UCSD-AML1 (cell line): ENCODE results near the gene GNAT2.

Experiments
- DNase-seq: peaks from one replicate; lab custom pipeline; 2025; ENCODE audit not compliant: unreplicated experiment; lab: John Stamatoyannopoulos, UW

GNAT2 gene

DNA sequence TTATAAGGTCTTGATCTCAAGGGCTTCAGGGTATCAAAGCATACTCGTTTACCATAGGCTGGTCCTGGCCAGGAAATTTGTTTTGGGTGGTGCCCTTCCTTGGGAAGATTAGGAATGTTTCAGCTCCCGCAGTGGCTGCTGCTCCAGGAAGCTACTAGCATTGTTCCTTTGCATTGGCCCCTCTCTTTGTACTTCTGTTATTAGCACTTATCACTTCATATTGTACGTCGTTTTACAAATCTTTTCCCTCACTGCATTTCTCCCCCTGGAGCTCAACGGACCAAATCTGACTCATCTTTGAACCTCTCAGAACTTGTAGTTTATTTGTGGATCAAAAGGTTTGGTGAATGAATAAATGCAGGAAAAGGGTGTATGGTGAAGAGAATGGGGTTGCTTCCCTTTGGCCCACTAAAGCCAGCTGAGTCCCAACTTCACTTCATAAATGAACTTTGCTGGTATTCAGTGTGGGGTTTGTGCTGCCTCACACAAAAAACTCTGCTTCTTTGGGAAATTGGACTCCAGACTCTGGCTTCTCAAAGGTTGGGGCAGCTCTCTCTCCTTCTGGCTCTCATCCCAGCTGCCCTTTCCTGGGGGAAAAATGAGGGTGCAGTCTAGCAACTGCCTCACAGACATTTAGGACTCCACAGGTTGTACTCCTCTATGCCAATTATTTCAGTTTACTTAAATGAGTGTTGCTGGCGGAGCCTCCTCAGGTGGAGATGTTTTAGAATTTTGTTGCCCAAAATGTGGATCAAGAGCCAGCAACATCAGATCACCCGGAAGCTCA is 5.9 kb downstream of the GNAT2 start:
- DNase-seq = no peak

DNA sequence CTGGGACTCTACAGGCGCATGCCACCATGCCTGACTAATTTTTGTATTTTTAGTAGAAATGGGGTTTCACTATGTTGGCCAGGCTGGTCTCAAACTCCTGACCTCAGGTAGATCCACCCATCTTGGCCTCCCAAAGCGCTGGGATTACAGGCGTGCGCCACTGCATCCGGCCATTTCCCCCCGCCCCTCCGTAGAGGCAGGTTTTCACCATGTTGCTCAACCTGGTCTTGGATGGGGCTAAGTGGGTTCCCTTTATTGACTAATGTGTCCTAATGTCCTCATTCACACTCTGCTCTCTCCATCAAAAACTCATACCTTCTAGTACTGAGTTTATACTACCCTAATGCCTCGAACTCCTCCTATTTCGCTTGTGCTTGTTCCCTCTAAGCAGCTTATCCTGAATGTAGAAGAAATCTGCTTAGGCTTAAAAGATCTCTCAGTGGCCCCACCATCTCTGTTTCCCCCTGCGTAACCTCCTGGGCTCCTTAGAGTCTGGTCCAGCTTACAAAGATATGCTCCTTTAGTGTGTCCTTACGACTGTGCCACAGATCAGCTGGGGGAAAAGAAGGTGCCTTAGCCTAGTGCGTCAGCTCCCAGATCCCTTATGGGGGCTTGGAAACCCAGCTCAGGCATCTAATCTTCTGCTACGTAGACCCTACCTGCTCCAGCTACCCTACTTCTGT is 8.0 kb downstream of the GNAT2 start:
- DNase-seq = no peak

DNA sequence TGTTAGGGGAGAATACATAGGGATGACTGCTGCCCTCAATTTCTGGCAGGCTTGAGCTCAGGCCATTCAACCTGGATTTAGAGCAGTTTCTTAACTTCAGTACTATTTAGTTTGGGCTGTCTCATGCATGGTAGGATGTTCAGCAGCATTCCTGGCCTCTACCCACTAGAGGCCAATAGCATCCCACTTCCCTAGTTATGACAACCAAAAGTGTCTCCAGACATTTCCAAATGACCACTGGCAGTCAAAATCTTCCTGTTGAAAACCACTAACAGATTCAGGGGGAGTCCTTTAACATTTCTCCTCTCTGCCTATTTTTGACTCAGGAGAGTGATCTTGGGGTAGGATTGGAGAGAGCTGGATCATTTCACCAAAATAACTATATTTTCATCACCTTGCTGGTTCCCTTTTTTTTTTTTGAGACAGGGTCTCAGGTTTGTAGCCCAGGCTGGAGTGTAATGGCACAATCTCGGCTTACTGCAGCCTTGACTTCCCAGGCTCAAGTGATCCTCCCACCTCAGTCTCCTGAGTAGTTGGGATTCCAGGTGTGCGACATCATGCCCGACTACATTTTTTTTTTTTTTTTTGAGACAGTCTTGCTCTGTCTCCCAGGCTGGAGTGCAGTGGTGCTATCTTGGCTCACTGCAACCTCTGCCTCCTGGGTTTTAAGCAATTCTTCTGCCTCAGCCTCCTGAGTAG is 8.7 kb downstream of the GNAT2 start:
- DNase-seq = no peak

DNA sequence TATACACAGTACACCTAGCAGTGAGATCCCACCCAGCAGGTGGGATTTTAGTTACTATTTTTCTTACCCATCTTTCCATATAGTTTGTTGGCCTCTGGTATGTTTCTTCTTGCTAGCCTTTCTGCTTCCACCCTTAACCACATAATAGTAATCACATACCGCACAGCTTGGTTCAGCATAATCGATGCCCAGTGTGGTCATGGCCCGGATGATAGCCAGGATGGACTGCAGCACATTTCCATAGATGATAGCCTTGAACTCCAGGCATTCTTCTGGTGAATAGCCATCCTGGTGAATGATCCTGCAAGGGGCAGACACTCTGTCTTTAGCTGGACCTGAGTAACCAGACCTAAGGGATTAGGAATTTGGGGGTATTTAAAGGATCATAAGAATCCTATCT is 9.5 kb downstream of the GNAT2 start:
- no peak for DNase-seq

DNA sequence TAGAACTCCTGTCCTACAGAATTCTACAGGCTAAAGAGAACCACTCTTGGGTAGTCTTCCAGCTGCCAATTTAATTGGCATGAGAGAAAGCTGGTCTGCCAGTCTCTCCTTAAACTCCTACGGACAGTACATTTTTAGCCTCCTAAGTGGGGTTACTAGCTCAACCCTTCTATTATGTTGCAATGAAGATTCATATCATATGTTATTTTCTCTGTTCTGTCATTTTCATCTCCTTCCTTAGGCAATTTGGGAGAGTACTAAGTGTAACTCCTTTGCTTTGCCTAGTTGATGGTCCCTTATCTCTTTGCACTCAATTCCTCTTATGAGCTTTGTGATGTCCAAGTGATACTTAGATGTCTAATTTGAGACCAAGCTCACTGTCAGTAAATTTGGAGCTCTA is 14.0 kb downstream of the GNAT2 start:
- no peak for DNase-seq

DNA sequence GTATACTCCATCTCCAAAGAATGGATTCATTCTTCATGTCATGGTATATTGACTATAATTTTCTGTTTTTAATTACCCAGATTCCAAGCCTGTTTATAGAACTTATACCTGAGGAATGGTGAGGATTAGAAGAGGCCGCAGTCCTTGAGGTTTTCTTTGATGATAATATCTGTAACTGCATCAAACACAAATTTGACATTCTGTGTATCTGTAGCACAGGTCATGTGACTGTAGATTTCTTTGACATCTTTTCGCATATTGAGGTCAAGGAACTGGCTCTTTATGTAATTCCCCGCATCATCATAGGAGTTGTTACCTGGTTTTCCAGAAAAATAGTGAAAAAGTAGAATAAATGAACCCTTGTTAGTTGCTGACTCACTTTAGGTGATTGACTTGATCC is 16.2 kb downstream of the GNAT2 start:
- DNase-seq = no peak

DNA sequence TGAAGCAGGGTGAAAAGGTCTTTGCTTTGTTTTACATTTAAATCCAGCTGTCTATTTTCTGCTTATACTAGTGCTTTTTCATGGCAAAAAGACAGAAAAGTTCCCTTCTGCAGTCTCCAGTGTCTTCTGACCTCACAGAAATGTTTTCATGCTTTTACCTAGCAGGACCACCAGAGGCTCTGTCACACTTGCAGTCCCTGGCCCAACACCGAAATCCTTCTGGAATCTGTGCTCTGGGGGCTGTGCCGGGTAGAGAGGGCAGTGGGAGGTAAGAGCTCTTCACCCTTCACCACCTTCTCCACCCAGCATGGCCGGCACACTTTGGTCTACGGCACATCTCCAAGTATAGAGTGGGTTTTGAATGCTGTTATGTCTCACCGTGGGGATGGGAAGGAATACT is 20.8 kb downstream of the GNAT2 start:
- DNase-seq = no peak

DNA sequence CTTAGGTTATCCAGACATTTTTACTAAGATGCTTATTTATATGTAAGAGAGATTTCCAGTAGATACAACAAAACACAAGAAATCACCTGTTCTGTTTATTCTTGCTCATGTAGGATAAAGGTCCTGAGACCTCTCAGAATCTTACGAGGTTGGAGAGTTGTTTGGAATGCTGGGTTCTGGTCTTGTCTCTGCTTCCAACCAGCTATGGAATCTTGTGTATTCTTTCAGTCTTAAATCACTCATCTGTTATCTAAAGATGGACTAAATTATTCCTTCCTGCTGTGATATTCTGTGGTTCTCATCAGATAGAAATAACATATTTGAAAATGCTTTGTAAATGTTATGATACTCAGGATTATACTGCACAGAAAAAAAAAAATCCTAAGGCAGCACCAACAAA is 21.3 kb downstream of the GNAT2 start:
- no peak for DNase-seq

DNA sequence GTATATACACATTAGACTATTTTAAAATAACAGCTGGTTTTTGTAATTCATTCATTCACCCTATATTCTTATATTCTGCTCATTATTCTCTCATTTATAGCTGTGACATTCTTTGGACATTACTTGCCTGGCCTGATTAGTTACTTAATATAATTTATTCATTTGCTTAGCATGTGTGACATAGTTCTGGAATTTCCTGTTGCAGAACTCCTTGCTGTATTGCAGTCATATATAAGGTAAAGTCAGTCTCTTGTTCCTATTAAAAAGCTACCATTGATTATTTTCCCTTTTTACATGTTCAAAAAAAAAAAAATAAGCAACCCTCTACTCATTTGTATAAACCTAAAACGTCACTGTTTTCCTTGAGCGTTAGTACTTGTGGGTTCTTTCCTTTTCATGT is 23.9 kb downstream of the GNAT2 start:
- DNase-seq = no peak

DNA sequence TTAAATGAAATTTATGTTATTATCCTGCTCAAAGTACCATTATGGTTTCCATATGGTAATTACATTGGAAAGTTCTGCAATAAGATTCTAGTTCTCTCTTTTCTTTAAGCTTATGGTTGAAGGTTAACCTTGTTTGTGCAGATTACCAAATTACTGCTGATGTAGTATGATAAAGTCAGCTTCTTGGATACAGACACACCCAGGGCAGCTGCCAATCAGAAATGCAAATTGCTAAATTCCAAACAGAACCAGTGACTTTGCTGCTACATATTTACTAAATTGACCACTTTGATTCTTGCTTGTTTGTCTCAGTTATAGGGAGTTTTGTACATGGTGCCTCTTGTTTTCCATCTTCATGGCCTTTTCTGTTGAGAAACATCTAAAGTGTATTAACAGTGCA is 26.5 kb downstream of the GNAT2 start:
- no peak for DNase-seq

DNA sequence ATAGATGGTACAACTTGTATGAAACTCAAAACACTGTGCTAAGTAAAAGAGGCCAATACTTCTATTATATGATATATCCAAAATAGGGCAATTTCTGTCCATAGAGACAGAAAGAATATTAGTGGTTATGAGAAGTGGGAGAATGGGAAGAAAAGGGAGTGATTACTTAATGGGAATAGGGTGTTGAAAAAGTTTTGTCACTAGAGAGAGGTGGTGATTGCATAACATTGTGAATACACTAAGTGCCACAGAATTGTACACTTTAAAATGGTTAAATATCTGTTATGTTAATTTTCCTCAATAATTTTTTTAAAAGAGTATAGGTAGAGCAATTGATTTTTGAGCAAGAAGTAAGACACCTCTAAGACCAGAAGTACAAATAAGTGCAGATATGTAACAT is 29.7 kb downstream of the GNAT2 start:
- no peak for DNase-seq

DNA sequence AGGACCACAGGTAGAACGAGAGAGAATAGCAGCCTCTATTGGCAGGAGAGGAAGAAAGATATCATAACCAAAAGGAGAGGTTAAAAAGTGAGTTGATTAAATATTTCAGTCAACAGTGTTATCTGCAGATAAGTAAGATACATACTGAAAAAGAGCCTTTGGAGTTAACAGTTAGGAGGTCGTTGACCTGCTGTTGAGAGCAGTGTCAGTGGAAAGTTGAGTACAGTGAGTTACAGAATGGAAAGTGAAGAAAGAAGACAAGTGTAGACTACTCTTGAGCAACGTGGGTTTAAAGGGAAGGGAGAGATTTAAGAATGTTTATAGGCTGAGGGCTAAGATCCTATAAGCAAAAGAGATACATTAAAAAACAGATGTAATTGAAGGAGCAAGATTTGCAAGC is 30.2 kb downstream of the GNAT2 start:
- DNase-seq = no peak

DNA sequence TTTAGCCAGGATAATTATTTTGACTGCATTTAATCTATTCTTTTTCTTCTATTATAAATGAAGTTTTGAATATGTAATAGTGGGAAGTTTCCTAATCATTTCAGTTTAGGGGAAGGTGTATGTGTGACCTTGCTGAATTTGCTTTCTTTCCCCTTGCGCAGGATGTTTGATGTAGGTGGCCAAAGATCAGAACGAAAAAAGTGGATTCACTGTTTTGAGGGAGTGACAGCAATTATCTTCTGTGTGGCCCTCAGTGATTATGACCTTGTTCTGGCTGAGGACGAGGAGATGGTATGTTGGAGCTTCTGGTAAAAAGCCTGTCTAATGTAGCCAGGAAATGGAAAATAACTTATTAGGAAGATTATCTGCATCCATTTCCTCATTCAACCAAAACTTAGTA is 33.4 kb downstream of the GNAT2 start:
- no peak for DNase-seq

DNA sequence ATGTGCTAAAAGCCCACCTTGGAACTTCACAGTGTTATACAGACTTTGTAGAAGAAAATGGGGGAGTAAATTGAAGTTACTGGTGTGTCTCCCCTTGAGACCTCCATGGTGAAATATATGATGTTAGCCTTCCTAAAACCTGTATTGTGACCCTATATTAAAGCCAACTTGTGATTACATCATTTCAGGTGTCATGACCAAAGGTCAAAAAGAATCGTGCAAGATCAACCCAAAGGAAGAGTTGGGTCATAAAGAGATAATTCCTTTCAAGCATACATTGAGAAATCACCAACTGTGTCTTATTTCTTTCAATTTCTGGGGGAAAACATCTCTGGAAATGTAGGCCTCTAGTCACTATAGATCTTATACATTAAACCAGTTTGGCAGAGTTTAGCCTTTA is 34.6 kb downstream of the GNAT2 start:
- no peak for DNase-seq

DNA sequence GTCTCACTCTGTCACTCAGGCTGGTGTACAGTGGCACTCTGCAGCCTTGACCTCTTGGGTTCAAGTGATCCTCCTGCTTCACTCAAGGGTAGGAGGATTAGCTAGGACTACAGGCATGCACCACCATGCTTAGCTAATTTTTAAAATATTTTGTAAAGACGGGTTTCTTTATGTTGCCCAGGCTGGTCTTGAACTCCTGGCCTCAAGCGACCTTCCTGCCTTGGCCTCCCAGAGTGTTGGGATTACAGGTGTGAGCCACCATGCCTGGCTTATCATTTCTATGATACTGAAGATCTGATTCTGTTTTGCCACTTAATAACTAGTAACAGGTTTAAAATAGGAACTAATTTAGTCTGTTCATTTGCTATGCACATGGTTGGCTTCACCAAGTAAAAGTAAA is 37.4 kb downstream of the GNAT2 start:
- no peak for DNase-seq

DNA sequence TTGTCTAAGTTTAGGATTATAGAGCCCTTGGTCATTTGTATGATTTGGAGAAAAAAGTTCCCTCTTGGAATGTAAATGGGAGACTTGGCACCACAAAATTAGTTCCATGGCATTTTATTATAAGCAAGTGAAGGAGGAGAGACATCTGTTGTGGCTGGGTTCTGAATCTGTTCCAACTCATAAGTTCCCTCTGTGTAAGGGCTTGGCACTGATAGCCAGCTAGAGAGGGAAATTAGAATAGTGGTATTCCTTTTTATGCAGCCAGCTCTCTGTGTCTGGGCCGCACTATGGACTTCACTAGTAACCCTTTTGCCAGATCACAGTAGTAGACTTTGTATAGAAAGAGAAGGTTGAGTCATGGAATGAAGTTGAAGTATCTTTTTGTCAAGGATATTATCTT is 39.9 kb downstream of the GNAT2 start:
- DNase-seq = no peak

DNA sequence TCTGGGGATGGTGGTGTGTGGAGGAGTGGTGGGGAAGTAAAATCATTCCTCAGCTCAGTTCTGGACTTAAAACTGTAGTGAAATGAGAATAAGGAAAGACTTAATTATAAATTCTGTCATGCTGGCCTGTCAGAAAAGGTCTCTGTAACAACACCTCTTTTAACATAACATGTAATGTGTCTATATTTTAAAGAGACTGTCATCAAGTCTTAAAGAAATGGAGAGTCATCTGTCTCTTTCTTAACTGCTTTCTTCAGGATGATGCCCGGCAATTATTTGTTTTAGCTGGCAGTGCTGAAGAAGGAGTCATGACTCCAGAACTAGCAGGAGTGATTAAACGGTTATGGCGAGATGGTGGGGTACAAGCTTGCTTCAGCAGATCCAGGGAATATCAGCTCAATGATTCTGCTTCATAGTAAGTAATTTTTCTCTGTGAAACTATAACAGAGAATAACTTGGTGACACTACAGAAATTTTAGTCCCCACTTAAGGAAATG is 40.4 kb downstream of the GNAT2 start:
- DNase-seq = no peak

DNA sequence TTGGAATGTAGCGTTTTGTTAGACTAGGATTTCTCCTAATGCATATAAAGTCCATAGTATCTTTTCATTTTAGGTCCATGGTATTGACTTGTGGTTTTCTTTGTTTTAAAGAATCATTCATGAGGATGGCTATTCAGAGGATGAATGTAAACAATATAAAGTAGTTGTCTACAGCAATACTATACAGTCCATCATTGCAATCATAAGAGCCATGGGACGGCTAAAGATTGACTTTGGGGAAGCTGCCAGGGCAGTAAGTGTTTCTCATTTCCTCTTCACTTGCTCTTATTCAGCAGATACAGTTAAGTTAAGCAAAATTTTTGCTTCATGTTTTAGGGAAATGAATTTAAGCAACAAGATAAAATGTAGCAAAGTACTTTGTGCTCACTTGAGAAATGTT is 45.6 kb downstream of the GNAT2 start:
- no peak for DNase-seq

DNA sequence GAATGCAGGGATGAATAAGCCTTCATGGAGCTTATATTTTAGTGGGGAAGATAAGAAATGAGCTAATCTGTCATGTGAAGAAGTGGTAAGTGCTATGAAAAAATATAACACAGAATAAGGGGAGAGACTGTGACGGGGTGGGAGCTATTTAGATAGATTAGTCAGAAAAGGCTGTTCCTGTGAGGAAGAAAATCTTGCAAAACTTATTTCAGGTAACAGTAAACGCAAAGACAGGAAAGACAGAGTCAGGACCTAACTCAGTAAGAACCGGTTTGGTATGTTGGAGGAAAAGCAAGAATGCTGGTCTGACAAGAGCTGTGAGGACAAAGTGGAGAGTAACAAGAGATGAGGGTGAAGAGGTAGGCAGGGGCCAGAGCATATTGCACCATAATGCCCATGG is 49.0 kb downstream of the GNAT2 start:
- DNase-seq = no peak

DNA sequence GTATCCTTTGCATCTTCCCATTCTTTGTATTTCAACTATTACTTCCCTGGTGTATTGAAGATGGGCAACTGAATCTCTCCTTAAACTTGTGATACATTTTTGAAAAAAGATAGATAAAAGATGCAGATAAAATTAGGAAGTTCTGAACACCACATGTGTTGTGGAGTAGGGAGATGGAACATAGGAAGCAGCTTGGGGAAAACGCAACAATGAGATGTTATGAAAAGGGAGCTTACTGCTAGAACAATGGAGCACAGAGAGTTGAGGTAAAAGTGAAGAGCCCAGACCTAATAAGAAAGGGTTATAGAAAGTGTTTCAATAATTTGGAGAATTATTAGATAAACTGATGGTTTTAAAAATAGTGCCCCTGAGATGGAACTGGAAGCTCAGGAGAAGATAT is 50.1 kb downstream of the GNAT2 start:
- no peak for DNase-seq

DNA sequence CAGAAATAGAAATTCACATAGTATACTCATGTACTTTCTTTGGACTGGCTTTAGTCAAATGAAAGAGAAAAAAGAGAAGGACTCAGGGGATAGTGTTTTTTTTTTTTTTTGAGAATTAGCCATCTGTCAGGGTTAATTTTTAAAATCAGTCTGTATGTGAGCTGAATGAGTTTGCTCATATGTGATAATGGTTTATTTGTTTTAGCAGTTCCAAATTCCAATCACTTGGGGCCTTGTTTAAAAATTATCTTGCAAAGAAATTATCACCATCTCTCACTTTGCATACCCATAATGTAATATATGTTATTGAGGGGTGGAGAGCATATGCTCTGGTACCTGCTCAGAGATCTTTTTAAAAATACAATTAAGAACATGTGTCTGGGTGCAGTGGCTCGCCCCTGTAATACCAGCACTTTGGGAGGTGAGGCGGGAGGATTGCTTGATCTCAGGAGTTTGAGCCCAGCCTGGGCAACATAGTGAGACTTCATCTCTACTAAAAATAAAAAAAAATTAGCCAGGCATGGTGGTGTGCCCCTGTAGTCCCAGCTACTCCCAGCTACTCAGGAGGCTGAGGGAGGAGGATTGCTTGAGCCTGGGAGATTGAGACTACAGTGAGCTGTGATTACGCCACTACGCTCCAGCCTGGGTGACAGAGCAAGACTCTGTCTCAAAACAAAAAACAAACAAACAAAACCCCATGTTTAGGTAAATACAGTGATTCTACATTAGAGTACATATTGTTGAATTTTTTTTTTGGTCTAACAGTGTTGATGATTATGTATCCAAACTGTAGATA is 51.3 kb downstream of the GNAT2 start:
- no peak for DNase-seq
